Neuron (in vitro differentiated cells): ENCODE data around the gene MYH9.

Experiments
- H2AFZ ChIP-seq: one replicate; pipeline ENCODE4 v1.6.1; 2013; ENCODE audit warnings: low read depth, mild to moderate bottlenecking, inconsistent platforms, low read length, moderate library complexity
- H3K27me3 ChIP-seq: one replicate; pipeline ENCODE4 v1.6.1; 2013; ENCODE audit warnings: low read length; ENCODE audit not compliant: insufficient read depth
- H3K36me3 ChIP-seq: one replicate; pipeline ENCODE4 v1.6.1; 2013; ENCODE audit warnings: low read length; ENCODE audit not compliant: insufficient read depth
- H3K4me1 ChIP-seq: one replicate; pipeline ENCODE4 v1.6.1; 2013; ENCODE audit warnings: low read length; ENCODE audit not compliant: insufficient read depth
- H3K4me3 ChIP-seq: 2 replicates; pipeline ENCODE4 v1.5.1; 2013; ENCODE audit warnings: mild to moderate bottlenecking, low read length, moderate library complexity
- H3K9me3 ChIP-seq: one replicate; pipeline ENCODE4 v1.6.1; 2013; ENCODE audit warnings: low read length

The MYH9 gene

DNA sequence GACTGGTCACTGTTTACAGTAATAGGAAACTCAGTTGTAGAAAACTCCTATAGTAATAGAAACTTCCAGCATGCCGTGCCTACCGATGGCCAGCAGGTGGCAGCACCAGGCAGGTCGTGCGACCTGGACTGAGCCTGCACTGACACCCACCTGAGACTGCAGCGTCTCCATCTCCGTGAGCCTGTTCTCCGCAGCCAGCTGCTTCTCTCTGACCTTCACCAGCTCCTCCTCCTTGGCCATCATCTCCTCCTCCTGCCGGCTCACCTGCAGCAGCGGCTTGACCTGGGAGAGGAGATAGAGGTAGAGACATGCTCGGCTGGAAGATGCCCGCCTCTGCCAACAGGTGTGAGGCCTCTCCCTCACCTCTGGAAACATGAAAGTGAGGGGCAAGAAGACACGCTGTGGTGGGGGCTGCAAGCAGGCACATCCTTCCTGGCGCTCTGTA, 86.4 kb downstream of the MYH9 start:
- no peaks in the 10 kb centered on the region for H3K27me3 ChIP-seq
- H2AFZ ChIP-seq = no peak overlapping the region
- peaks cover 85% of the 10 kb centered on the region for H3K36me3 ChIP-seq
- no peak overlapping the region for H3K4me3 ChIP-seq
- H3K9me3 ChIP-seq = no peaks in the 10 kb centered on the region
- H3K4me1 ChIP-seq = no peaks in the 10 kb centered on the region

DNA sequence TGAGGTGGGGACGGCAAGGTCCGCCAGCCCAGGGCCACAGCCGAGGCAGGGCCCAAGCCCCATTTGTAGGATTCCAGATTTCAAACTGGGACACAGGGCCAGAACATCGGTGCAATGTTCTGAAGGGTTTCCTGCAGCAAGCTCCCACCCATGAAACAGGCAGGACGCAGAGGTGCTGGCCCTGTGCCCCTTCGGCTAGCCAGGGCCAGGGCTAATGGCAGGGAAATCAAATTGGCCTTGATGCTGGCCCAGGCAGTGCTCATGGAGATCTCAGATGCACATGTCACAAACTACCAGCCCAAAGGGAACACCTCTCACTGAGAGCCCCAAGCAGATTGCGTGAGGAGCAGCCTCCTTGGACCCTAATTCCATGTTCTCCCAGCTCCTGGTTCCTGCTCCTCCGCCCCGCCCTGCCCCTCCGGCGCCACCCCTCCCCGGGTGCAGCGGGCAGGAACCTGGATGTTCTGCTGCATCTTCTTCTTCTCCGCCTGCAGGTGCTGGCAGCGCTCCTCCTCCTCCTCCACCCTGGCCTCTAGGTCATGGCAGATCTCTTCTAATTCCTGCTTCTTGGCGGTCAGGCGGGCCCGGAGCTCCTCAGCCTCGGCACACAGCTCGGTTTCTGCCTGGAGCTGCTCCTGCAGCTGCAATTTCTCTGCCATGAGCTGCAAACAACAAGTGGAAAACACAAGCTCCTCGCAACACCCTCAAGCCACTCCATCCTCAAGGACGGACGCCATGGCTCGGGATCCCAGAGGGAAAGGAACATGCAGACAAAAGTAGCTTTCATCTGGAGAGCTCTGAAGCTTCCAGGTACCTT, 87.2 kb downstream of the MYH9 start:
- Histone ChIP-seq H3K36me3 (peaks cover 82% of the 10 kb centered on the region), H3K4me1 (no peaks in the 10 kb centered on the region), H3K27me3 (no peaks in the 10 kb centered on the region), H2AFZ (no peak overlapping the region), H3K4me3 (no peak overlapping the region), H3K9me3 (no peaks in the 10 kb centered on the region)

DNA sequence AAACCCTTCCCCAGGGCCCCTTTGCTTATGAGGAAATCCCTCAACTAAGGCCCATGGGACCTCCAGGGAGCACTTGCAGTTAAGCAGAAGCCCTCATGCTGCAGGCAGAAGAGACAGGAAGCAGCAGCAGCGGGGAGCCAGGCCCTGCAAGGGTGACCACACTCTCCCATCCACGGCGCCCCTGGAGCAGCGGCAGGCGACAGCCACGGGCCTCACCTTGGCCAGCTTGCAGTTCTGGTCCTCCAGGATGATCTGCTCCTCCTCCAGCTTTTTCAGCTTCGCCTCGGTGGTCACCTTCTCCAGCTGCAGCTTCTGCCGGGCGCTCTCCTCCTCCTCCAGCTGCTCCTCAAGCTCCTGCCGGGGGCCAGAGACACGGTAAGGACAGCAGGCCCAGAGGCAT, 87.9 kb downstream of the MYH9 start:
- peaks cover 82% of the 10 kb centered on the region for H3K36me3 ChIP-seq
- H3K9me3 ChIP-seq = no peaks in the 10 kb centered on the region

GRCh38 chr22:36299295-36299694, 88.5 kb downstream of the MYH9 start:
- Histone ChIP-seq H3K9me3 (no peaks in the 10 kb centered on the region), H3K27me3 (no peaks in the 10 kb centered on the region), H3K4me1 (no peaks in the 10 kb centered on the region), H3K4me3 (no peak overlapping the region), H2AFZ (no peak overlapping the region), H3K36me3 (peaks cover 82% of the 10 kb centered on the region)

More for the DNA sequence above, 87.9 kb downstream of the MYH9 start:
- H3K27me3 ChIP-seq = no peaks in the 10 kb centered on the region
- no peak overlapping the region for H3K4me3 ChIP-seq
- H2AFZ ChIP-seq = no peak overlapping the region
- no peaks in the 10 kb centered on the region for H3K4me1 ChIP-seq

DNA sequence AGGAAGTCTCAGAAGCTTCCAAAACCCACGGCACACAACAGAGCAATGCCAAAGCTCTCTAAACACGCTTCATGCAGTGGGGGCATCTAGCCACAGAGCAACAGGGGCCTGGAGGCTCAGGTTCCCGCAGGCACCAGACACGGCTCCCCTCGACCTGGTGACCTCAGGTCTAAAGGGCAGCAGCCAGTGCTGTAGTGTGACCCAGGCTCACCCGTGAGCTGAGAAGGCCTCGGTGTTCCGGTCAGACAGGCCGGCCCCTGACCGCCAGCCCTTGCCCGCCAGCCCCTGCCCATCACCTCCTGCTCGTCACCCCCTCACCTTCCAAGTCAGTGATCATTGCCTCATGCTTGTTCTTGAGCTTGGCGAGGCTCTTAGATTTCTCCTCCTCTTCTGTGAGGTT, 89.2 kb downstream of the MYH9 start:
- Histone ChIP-seq H3K36me3 (peaks cover 84% of the 10 kb centered on the region), H3K9me3 (no peaks in the 10 kb centered on the region), H3K27me3 (no peaks in the 10 kb centered on the region), H3K4me1 (no peaks in the 10 kb centered on the region), H2AFZ (no peak overlapping the region), H3K4me3 (no peak overlapping the region)

DNA sequence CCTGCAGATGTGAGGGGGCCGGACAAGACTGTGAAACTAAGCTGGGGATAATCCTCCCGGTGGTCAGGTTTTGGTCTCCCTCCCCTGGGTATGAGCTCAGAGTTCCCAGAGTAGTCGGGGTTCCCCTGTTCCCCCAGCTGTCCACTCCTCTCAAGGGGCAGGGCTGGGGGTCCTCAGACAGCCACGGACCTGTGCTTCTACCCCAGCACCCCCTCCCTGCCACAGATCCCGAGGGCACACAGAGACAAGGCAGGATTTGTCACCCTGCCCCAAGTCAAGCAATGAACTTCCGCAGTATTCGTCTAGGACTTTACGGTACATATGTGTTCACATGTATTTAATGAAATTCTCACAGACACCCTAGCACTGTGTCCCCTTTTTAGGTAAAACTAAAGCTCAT, 89.6 kb downstream of the MYH9 start:
- Histone ChIP-seq H3K9me3 (no peaks in the 10 kb centered on the region), H3K27me3 (no peaks in the 10 kb centered on the region), H3K4me1 (no peaks in the 10 kb centered on the region), H2AFZ (no peak overlapping the region), H3K36me3 (peaks cover 87% of the 10 kb centered on the region), H3K4me3 (no peak overlapping the region)

- no peak overlapping the region for H3K4me3 ChIP-seq
- H3K4me1 ChIP-seq = no peaks in the 10 kb centered on the region
- H3K27me3 ChIP-seq = no peaks in the 10 kb centered on the region
- no peak overlapping the region for H2AFZ ChIP-seq
- peaks cover 87% of the 10 kb centered on the region for H3K36me3 ChIP-seq
- peaks cover under 1% of the 10 kb centered on the region for H3K9me3 ChIP-seq
Measured at GRCh38 chr22:36297568-36297967, 90.2 kb downstream of the MYH9 start.

DNA sequence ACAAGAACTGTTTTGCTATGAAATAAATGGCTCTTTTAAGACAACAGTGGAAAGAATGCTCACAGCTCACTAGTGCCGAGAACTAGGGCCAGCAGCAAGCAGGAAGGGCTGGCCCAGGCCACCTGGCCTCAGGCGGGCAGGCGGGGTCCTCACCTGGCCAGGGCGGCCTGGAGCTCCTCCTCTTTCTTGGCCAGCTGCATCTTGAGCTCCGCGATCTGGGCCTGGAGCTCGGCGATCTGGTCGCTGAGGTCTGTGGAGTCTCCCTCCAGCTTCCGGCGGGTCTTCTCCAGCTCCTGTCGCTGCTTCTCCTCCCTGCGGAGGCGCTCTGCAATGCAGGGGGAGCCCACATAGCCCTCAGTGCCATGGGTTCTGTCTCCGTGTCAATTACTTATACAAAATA, 91.1 kb downstream of the MYH9 start:
- peaks cover 91% of the 10 kb centered on the region for H3K36me3 ChIP-seq

DNA sequence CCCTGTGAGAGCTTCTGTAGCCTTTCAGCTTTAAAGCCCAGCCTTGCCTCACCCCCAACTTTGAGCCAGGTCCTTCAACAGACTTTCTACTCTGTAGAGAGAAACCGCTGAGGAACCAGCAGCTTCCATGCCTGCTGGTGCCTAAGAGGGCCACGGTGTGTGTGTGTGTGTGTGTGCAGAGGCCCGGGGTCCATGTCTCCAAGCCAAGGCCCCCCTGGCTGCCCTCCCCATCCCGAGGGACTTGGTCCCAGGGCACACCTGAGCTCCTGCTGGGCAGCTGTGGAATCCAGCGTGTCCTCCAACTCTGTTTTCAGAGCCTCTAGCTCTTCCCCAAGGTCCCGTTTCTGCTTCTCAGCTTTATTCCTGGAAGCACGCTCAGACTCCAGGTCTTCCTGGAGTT, 92.5 kb downstream of the MYH9 start:
- Histone ChIP-seq H3K36me3 (peaks cover 79% of the 10 kb centered on the region), H3K4me1 (no peaks in the 10 kb centered on the region), H3K4me3 (no peak overlapping the region), H2AFZ (no peak overlapping the region), H3K27me3 (no peaks in the 10 kb centered on the region), H3K9me3 (peaks cover 10% of the 10 kb centered on the region)

More for the DNA sequence above, 91.1 kb downstream of the MYH9 start:
- Histone ChIP-seq H3K4me1 (no peaks in the 10 kb centered on the region), H3K27me3 (no peaks in the 10 kb centered on the region), H3K9me3 (peaks cover 9% of the 10 kb centered on the region), H2AFZ (no peak overlapping the region), H3K4me3 (no peak overlapping the region)

DNA sequence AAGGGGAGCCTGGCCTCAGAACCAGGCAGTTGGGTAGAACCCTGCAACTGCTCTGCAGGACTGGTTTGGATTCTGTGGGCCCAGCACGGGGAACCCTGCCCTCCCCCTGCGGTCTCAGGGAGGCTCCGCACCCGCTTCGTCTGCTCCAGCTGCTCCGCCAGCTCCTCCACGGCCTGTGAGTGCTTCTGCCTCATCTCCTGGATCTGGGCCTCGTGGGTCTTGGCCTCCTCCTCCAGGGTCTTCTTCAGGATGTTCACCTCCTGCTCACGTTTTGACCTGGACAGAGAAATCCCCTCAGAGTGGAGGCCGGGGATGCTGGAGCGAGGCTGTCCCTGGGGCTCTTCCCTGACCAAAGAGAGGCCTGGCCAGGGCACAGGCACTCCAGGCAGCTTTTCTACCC, 93.0 kb downstream of the MYH9 start:
- Histone ChIP-seq H2AFZ (no peak overlapping the region), H3K27me3 (no peaks in the 10 kb centered on the region), H3K4me3 (no peak overlapping the region), H3K4me1 (no peaks in the 10 kb centered on the region), H3K9me3 (peaks cover 10% of the 10 kb centered on the region), H3K36me3 (peaks cover 77% of the 10 kb centered on the region)

DNA sequence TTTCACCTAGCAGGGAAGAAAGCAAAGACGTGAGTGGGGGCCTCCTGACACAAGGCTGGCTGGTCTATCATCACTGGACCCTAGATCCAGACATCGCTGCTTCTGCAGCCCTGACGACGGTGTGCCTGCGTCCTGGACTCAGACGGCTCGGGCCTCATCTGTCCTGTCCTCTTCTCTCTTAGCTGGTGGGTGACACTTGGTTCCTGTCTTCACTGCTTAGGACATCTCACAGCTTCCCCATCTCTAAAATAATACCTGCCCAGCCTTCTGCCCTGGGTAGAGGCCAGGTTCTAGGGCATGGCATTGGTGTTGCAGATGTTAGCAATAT, 93.5 kb downstream of the MYH9 start:
- peaks cover 10% of the 10 kb centered on the region for H3K9me3 ChIP-seq
- no peaks in the 10 kb centered on the region for H3K4me1 ChIP-seq
- no peak overlapping the region for H3K4me3 ChIP-seq
- no peak overlapping the region for H2AFZ ChIP-seq
- no peaks in the 10 kb centered on the region for H3K27me3 ChIP-seq
- peaks cover 82% of the 10 kb centered on the region for H3K36me3 ChIP-seq

DNA sequence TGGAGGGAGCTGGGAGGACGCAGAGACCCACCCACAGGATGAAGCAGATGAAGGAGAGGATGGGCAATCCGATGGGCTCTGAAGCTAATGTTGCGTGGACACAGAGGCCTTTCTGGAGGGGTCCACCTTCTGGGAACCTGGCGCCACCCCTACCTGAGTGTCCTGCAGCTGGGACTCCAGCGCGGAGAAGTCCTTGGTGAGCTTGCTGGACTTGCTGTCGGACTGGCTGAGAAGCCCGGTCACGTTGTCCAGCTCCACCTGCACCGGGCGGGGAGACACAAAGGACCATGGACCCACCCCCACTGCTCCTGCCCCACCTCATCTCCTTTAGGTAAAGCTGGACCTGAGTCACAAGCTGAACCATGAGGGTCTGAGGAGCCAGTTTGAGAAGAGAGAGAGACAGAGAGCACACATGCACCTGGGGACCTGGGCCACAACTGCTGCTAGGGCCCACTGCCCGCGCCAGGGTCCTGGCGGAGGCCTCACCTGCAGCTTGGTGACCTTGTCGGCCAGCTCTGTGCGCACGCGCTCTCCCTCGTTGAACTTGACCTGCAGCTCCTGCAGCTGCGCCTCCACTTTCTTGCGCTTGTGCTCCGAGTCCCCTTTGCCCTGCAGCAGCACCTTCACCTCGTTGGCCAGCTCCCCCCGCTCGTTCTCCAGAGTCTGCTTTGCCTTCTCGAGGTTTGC, 94.0 kb downstream of the MYH9 start:
- H3K4me1 ChIP-seq = no peaks in the 10 kb centered on the region
- no peak overlapping the region for H2AFZ ChIP-seq
- no peaks in the 10 kb centered on the region for H3K27me3 ChIP-seq
- H3K9me3 ChIP-seq = peaks cover 10% of the 10 kb centered on the region
- H3K4me3 ChIP-seq = no peak overlapping the region
- peaks cover 82% of the 10 kb centered on the region for H3K36me3 ChIP-seq

DNA sequence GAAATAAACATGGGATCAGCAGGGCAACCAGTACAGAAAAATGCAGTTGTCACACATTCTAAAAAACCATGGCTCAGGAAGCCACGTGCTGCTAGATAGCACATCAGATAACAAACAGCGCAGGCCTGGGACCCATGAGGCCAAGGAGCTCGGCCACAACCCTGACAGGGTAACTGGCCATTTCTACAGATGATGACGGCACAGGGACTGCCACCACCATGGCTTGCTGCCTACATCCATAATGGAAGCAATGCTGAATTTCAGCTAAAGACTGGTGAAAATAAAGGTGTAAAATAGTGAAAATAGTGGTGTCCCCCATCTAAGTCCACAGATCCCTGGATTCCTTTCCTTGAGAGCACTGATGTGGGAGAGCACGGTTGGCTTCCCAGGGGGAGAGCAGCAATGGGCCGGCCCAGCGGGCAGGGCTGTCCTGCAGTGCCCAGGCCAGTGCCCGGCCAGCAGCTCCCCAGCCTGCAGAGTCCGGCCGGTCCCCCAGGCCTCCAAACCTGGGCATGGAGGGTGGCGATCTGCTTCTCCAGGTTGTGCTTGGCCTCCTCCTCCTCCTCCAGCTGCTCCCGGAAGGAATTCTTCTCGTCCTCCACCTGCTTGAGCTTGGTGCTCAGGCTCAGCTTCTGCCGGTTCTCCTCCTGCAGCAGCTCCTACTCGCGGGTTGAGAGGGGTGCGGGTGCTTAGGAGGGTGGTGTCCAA, 94.8 kb downstream of the MYH9 start:
- no peak overlapping the region for H3K4me3 ChIP-seq
- H3K36me3 ChIP-seq = peaks cover 82% of the 10 kb centered on the region
- H2AFZ ChIP-seq = no peak overlapping the region
- H3K9me3 ChIP-seq = peaks cover 10% of the 10 kb centered on the region
- no peaks in the 10 kb centered on the region for H3K4me1 ChIP-seq
- no peaks in the 10 kb centered on the region for H3K27me3 ChIP-seq
